IPS-11a (cell line): ENCODE measurements around the gene POLQ.
"Not testable (repeated sequence)": the region's sequence is repeated elsewhere in the genome, so short reads cannot be mapped to it uniquely, and the experiment has no call there.

Source experiments
- H3K4me3 ChIP-seq: one replicate; pipeline ENCODE4 v1.5.1; 2013; ENCODE audit warnings: low read depth, low read length, control low read depth

The POLQ gene

GRCh38 chr3:121430664-121431215 lies 115.0 kb downstream of the POLQ start:
- H3K4me3 ChIP-seq: no peak overlapping the region

DNA sequence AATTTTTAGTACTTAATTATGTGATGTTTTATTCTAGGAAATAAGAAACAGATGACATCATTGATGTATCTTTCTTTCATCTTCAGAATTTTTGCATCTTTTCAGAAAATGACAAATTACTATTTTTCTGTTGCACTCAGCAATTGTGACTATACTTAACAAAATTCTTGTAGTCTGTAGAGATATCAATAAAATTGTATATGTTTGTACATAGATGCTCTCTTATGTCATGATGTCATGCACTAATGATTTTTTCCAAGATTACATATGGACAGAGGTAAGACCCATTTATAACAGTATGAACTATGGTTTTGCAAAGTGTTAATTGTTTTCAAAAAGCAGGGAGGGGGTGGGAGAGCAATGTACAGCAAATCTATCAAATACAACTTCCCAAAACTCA lies 121.2 kb downstream of the POLQ start:
- no peak overlapping the region for H3K4me3 ChIP-seq

GRCh38 chr3:121418182-121418581 lies 127.6 kb downstream of the POLQ start:
- no peak overlapping the region for H3K4me3 ChIP-seq

DNA sequence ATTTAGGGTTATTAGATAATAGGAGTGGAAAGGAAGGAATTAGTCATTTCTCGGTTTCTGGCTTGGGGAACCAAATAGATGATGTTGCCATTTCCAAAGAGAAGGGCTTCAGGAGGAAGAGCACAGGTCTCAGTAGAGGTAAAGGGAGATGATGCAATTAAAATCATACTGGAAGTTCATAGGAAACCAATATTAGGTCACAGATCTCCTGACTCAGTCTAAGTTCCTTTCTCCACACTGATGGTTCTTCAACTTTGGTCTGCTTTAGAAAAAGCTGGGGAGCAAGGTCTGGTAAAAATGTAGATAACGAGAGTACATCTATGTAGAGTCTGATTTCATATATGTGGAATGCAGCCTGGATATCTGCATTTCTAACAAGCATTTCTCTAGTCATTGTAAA lies 130.9 kb downstream of the POLQ start:
- no peak overlapping the region for H3K4me3 ChIP-seq

GRCh38 chr3:121411523-121411922 lies 134.3 kb downstream of the POLQ start:
- H3K4me3 ChIP-seq: no peak overlapping the region

DNA sequence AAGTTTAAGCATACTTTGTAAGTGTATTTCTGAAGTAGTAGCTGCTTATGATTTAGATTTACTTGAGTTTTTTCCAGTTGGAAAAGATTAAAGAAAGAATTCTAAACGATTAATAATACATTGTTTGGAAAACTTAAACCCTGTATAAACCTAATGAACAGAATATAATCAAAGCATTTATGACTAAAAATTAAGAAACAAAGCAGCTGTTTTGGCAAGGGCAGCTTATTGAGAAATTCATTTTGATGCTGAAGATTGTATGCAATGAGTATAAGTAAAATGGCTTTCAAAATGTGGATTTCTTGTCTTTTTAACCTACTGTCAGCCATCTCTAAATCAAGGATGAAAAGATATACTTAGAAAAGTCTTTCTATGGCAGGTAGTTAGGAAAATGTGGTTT lies 140.2 kb downstream of the POLQ start:
- H3K4me3 ChIP-seq: no peak overlapping the region

DNA sequence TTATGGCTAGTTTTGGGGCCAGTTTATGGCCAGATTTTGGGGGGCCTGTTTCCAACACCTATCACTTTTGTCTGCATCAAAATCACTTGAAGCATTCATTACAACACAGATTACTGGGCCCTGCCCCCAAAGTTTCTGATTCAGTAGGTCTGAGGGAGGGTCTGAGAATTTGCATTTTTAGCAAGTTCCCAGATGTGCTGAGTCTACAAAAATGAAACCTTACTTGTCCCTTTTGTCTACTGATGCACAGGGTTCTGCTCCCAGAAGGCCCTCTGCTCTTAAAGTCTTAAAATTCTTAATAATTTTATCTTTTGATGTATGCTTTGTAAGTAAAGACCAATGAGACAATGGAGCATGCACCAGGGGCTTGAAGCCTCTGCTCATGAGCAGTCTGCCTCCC lies 146.0 kb downstream of the POLQ start:
- H3K4me3 ChIP-seq: no peak overlapping the region

DNA sequence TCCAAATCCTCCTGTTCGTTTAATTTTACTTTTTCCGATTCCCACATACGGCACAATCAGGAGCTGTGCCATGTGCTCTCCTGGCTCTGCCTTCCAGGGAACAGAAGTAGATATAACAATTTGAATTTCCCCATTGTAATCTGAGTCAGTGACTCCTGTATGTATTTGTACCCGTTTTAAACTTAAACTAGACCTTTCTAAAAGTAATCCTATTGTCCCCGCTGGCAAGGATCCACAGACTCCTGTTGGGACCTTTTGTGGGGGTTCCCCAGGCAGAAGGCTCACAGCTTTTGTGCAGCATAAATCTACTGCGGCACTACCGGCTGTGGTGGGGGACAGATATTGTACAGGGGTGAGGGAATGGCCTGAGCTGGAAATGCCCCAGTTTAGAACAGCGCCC lies 147.7 kb downstream of the POLQ start:
- not testable (repeated sequence) for H3K4me3 ChIP-seq

DNA sequence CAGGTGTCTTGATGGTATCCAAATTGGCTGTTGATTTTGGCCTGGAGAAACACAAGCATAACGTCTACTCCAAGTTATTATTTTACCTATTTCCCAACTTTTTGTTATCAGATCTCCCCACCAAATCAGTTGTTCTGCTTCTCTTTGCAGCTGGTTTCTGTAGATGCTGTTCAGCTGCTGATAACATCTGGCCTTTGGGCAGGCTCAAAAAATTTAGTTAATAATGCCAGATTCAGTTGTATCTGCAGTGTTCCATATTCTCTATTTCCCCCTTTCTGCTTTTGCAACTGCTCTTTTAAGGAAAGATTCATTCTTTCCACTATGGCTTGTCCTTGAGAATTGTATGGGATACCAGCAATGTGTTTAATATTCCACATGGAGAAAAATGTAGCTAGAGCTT lies 149.8 kb downstream of the POLQ start:
- not testable (repeated sequence) for H3K4me3 ChIP-seq

DNA sequence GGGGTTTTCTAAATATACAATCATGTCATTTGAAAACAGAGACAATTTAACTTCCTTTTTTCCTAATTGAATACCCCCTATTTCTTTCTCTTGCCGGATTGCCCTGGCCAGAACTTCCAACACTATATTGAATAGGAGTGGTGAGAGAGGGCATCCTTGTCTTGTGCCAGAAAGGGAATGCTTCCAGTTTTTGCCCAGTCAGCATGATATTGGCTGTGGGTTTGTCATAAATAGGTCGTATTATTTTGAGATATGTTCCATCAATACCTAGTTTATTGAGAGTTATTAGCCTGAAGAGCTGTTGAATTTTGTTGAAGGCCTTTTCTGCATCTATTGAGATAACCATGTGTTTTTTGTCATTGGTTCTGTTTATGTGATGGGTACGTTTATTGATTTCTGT lies 157.5 kb downstream of the POLQ start:
- not testable (repeated sequence) for H3K4me3 ChIP-seq
